Osteocyte (in vitro differentiated cells): ENCODE results near the gene TIPARP. TPM values are rescaled to one million over a fixed set of nuclear protein-coding genes. Genes with fewer than 3 reads are reported as not detected.

Experiments used
- DNase-seq: peaks from one replicate; pipeline ENCODE4 v3.0.0; 2021; ENCODE audit warnings: mixed read lengths; ENCODE audit not compliant: unreplicated experiment; ENCODE audit errors: extremely low spot score
- H3K27ac Mint-ChIP-seq: one replicate; pipeline ENCODE4 v1.8.0; 2021; ENCODE audit warnings: mild to moderate bottlenecking, mixed read lengths; ENCODE audit not compliant: unreplicated experiment
- H3K27me3 Mint-ChIP-seq: one replicate; pipeline ENCODE4 v1.8.0; 2021; ENCODE audit warnings: mixed read lengths; ENCODE audit not compliant: unreplicated experiment
- H3K36me3 Mint-ChIP-seq: one replicate; pipeline ENCODE4 v1.8.0; 2021; ENCODE audit warnings: mixed read lengths; ENCODE audit not compliant: unreplicated experiment
- H3K4me1 Mint-ChIP-seq: one replicate; pipeline ENCODE4 v1.8.0; 2021; ENCODE audit warnings: mixed read lengths; ENCODE audit not compliant: unreplicated experiment
- H3K4me3 Mint-ChIP-seq: one replicate; pipeline ENCODE4 v1.8.0; 2021; ENCODE audit warnings: mild to moderate bottlenecking, moderate library complexity, mixed read lengths; ENCODE audit not compliant: unreplicated experiment
- H3K9me3 Mint-ChIP-seq: one replicate; pipeline ENCODE4 v1.8.0; 2021; ENCODE audit warnings: mixed read lengths; ENCODE audit not compliant: unreplicated experiment
- CTCF ChIP-seq: fragments of 200-600 bp; sonication (generic); IDR thresholded peaks from 2 replicates; pipeline ENCODE4 v1.5.0; 2021; ENCODE audit warnings: antibody characterized with exemption, mild to moderate bottlenecking, moderate library complexity
- total RNA-seq: library from RNA; stranded (reverse); gene quantifications from 2 replicates; pipeline ENCODE4 v1.2.1, GENCODE V29; 2021

Gene TIPARP
- total RNA-seq, 1 donor from 2014 or later, result 163 TPM

- no peak for TF ChIP-seq CTCF
- Mint-ChIP-seq H3K27me3 (no peaks in the 10 kb centered on the region), H3K27ac (no peak overlapping the region), H3K4me3 (no peak overlapping the region), H3K4me1 (peaks cover 7% of the 10 kb centered on the region), H3K36me3 (no peaks in the 10 kb centered on the region), H3K9me3 (no peaks in the 10 kb centered on the region)
- no peak for DNase-seq
Measured at GRCh38 chr3:156635034-156635433, 39.4 kb upstream of the TIPARP start.

- peaks cover under 1% of the 10 kb centered on the region for H3K4me1 Mint-ChIP-seq
- H3K27me3 Mint-ChIP-seq, result no peaks in the 10 kb centered on the region
- H3K9me3 Mint-ChIP-seq, result no peaks in the 10 kb centered on the region
Measured at GRCh38 chr3:156635973-156636372, 38.4 kb upstream of the TIPARP start.

GRCh38 chr3:156637480-156638022 lies 36.8 kb upstream of the TIPARP start:
- Mint-ChIP-seq H3K4me1 (no peaks in the 10 kb centered on the region), H3K9me3 (no peaks in the 10 kb centered on the region), H3K27ac (no peak overlapping the region), H3K36me3 (no peaks in the 10 kb centered on the region), H3K4me3 (no peak overlapping the region), H3K27me3 (no peaks in the 10 kb centered on the region)
- TF ChIP-seq CTCF, result no peak
- no peak for DNase-seq

More at GRCh38 chr3:156635973-156636372, 38.4 kb upstream of the TIPARP start:
- DNase-seq, result no peak
- no peaks in the 10 kb centered on the region for H3K36me3 Mint-ChIP-seq
- no peak overlapping the region for H3K27ac Mint-ChIP-seq
- TF ChIP-seq CTCF, result no peak
- H3K4me3 Mint-ChIP-seq, result no peak overlapping the region

- H3K27ac Mint-ChIP-seq, result no peak overlapping the region
- H3K4me3 Mint-ChIP-seq, result no peak overlapping the region
- H3K9me3 Mint-ChIP-seq, result no peaks in the 10 kb centered on the region
- H3K36me3 Mint-ChIP-seq, result no peaks in the 10 kb centered on the region
- no peak for DNase-seq
- no peak for TF ChIP-seq CTCF
- peaks cover 4% of the 10 kb centered on the region for H3K4me1 Mint-ChIP-seq
- no peaks in the 10 kb centered on the region for H3K27me3 Mint-ChIP-seq
Measured at GRCh38 chr3:156638271-156638670, 36.1 kb upstream of the TIPARP start.

- Mint-ChIP-seq H3K4me3 (no peak overlapping the region), H3K27ac (no peak overlapping the region), H3K36me3 (no peaks in the 10 kb centered on the region), H3K27me3 (no peaks in the 10 kb centered on the region), H3K9me3 (no peaks in the 10 kb centered on the region), H3K4me1 (peaks cover 13% of the 10 kb centered on the region)
- no peak for DNase-seq
- no peak for TF ChIP-seq CTCF
Measured at GRCh38 chr3:156639414-156640023, 34.9 kb upstream of the TIPARP start.
